GM12878 (cell line): ENCODE results near the gene MIEF1. TPM values are rescaled to one million over a fixed set of nuclear protein-coding genes. Genes with fewer than 3 reads are reported as not detected.

Source experiments
- BRCA1 ChIP-seq: IDR thresholded peaks from 2 replicates; pipeline ENCODE4 v1.6.1; 2011; ENCODE audit warnings: low read depth, low read length, improper control_type of control experiment
- CBFB ChIP-seq: IDR thresholded peaks from 2 replicates; pipeline ENCODE4 v1.6.1; 2016; ENCODE audit warnings: antibody characterized with exemption, low read depth
- CHD4 ChIP-seq: fragments of 200-600 bp; sonication (generic); IDR thresholded peaks from 2 replicates; pipeline ENCODE4 v1.6.1; 2016; ENCODE audit warnings: mild to moderate bottlenecking
- DPF2 ChIP-seq: fragments of 450-650 bp; IDR thresholded peaks from 2 replicates; pipeline ENCODE4 v1.6.1; 2017; ENCODE audit warnings: mild to moderate bottlenecking
- EGR1 ChIP-seq, 2 experiments: IDR thresholded peaks; 1 replicate in 1 of 2; 2 replicates in 1 of 2; pipeline ENCODE4 v1.6.1; 2011 to 2012; ENCODE audit warnings: low read depth in 2 of 2, low read length in 2 of 2, borderline replicate concordance in 1 of 2, mild to moderate bottlenecking in 1 of 2, moderate library complexity in 1 of 2
- ETV6 ChIP-seq, 2 experiments: fragments of 450-650 bp in 1 of 2; IDR thresholded peaks in 1 of 2; conservative IDR thresholded peaks in 1 of 2; 2 replicates each; pipeline ENCODE4 v1.6.1; 2014; ENCODE audit warnings: antibody characterized with exemption in 1 of 2, borderline replicate concordance in 1 of 2, low read depth in 1 of 2, mild to moderate bottlenecking in 1 of 2, moderate library complexity in 1 of 2
- HDAC6 ChIP-seq: fragments of 200-600 bp; sonication (generic); IDR thresholded peaks from one replicate; pipeline ENCODE4 v1.8.0; 2017; ENCODE audit warnings: antibody characterized with exemption; ENCODE audit not compliant: unreplicated experiment
- KLF5 ChIP-seq: fragments of 450-650 bp; IDR thresholded peaks from 2 replicates; pipeline ENCODE4 v1.6.1; 2014; ENCODE audit warnings: mild to moderate bottlenecking; ENCODE audit not compliant: partially characterized antibody
- MYB ChIP-seq: fragments of 150-350 bp; IDR thresholded peaks from 2 replicates; pipeline ENCODE4 v1.6.1; 2014; ENCODE audit warnings: mild to moderate bottlenecking, low read depth, low read length, borderline replicate concordance
- POLR2AphosphoS5 ChIP-seq: IDR thresholded peaks from 2 replicates; pipeline ENCODE4 v1.6.1; 2011; ENCODE audit warnings: mild to moderate bottlenecking, low read length, inconsistent platforms
- POU2F2 ChIP-seq: IDR thresholded peaks from 3 replicates; pipeline ENCODE4 v1.6.1; 2011; ENCODE audit warnings: low read depth, mild to moderate bottlenecking, low read length, borderline replicate concordance
- RELB ChIP-seq: fragments of 450-650 bp; IDR thresholded peaks from 2 replicates; pipeline ENCODE4 v1.6.1; 2017; ENCODE audit warnings: low read depth, mild to moderate bottlenecking, moderate library complexity
- SMARCA5 ChIP-seq: fragments of 450-650 bp; IDR thresholded peaks from 2 replicates; pipeline ENCODE4 v1.6.1; 2017; ENCODE audit warnings: mild to moderate bottlenecking
- TCF12 ChIP-seq: IDR thresholded peaks from 2 replicates; pipeline ENCODE4 v1.6.1; 2011; ENCODE audit warnings: low read depth, mild to moderate bottlenecking, low read length
- WRNIP1 ChIP-seq: IDR thresholded peaks from 2 replicates; pipeline ENCODE4 v1.6.1; 2011; ENCODE audit warnings: low read depth, low read length, improper control_type of control experiment, borderline replicate concordance
- YY1 ChIP-seq: IDR thresholded peaks from 2 replicates; pipeline ENCODE4 v1.6.1; 2011; ENCODE audit warnings: low read depth, mild to moderate bottlenecking, low read length
- ZBTB33 ChIP-seq: fragments of 450-650 bp; IDR thresholded peaks from 2 replicates; pipeline ENCODE4 v1.6.1; 2017; ENCODE audit warnings: mild to moderate bottlenecking
- ZNF217 ChIP-seq: fragments of 450-650 bp; IDR thresholded peaks from 2 replicates; pipeline ENCODE4 v1.6.1; 2017; ENCODE audit warnings: antibody characterized with exemption, mild to moderate bottlenecking
- polyA plus RNA-seq, 11 experiments: library from polyadenylated mRNA; depleted of rRNA in 4 of 11; unstranded in 6 of 11; stranded (reverse) in 5 of 11; fragments of >200 nt; fragmentation: Nextera tagmentation in 4 of 11; fragmentation: Illumina TruSeq in 1 of 11; extraction: Ambion mirVana in 4 of 11; extraction: Trizol in 1 of 11; gene quantifications; 1 replicate in 1 of 11; 2 replicates in 10 of 11; pipeline versions ENCODE4 v1.2.1 to v1.2.3, GENCODE V29; 2011 to 2016; ENCODE audit warnings: inconsistent platforms in 2 of 11, missing spikeins in 2 of 11, low read depth in 1 of 11
- total RNA-seq, 4 experiments: library from RNA; depleted of rRNA in 3 of 4; stranded (reverse); fragments of >200 nt in 3 of 4; fragmentation: Illumina TruSeq in 1 of 4; extraction: Trizol in 1 of 4; gene quantifications; 2 replicates each; pipeline versions ENCODE4 v1.2.1 to v1.2.3, GENCODE V29; 2013 to 2021
- TF ChIP-seq, protein P1 (sequence below): IDR thresholded peaks from 2 replicates; pipeline ENCODE4 v1.6.1; 2012; ENCODE audit warnings: low read depth, low read length, improper control_type of control experiment
- TF ChIP-seq, protein P2 (sequence below): fragments of 450-650 bp; IDR thresholded peaks from 2 replicates; pipeline ENCODE4 v1.6.1; 2018; ENCODE audit warnings: mild to moderate bottlenecking, low read depth, moderate library complexity; ENCODE audit not compliant: partially characterized antibody
- TF ChIP-seq, protein P3 (sequence below): IDR thresholded peaks from 2 replicates; pipeline ENCODE4 v1.6.1; 2011; ENCODE audit warnings: mild to moderate bottlenecking, low read depth, low read length, moderate library complexity; ENCODE audit not compliant: insufficient replicate concordance

MIEF1 gene
- total and polyA plus RNA-seq, 10 of the 15 experiments (the other 5 are each of a cell fraction or from before 2014, with no cell fraction given): 12.4 to 52.3 (median 29.3) TPM

DNA sequence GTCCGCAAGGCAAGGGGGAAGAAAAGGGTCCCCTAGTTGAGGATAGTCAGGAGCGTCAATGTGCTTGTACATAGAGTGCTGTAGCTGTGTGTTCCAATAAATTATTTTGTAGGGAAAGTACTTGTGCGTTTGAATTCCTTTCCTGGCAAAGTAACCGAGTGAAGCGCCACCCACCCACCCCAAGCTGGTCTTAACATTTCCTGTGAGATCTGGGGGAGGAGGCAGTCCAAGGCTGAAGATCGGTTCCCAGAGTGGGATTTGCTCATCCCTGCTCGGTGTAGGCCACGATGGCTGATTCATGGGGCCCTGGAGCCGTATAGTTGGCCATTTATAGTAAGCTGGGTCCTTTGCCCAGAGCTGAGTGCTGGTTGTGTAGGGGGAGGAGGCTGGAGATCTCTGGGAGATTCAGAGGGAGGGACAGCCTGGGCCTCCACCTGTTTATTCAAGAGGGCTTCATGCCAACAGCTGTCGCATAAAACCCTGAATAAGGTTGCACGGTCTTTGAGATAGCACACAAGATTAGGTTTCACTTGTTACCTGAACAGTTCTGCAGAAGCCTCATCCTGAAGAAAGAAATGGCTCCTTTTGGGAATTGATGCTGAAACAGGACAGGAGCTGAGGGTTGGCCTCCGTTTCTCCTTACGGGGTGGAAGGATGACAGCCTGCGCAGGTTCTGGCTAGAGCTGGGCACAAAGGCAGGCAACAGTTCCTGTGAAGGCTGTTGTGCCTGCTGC lies 20.6 kb downstream of the MIEF1 start (continued):
- TF ChIP-seq, protein P1, sequence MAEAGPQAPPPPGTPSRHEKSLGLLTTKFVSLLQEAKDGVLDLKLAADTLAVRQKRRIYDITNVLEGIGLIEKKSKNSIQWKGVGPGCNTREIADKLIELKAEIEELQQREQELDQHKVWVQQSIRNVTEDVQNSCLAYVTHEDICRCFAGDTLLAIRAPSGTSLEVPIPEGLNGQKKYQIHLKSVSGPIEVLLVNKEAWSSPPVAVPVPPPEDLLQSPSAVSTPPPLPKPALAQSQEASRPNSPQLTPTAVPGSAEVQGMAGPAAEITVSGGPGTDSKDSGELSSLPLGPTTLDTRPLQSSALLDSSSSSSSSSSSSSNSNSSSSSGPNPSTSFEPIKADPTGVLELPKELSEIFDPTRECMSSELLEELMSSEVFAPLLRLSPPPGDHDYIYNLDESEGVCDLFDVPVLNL: no peak
- TF ChIP-seq, protein P2, sequence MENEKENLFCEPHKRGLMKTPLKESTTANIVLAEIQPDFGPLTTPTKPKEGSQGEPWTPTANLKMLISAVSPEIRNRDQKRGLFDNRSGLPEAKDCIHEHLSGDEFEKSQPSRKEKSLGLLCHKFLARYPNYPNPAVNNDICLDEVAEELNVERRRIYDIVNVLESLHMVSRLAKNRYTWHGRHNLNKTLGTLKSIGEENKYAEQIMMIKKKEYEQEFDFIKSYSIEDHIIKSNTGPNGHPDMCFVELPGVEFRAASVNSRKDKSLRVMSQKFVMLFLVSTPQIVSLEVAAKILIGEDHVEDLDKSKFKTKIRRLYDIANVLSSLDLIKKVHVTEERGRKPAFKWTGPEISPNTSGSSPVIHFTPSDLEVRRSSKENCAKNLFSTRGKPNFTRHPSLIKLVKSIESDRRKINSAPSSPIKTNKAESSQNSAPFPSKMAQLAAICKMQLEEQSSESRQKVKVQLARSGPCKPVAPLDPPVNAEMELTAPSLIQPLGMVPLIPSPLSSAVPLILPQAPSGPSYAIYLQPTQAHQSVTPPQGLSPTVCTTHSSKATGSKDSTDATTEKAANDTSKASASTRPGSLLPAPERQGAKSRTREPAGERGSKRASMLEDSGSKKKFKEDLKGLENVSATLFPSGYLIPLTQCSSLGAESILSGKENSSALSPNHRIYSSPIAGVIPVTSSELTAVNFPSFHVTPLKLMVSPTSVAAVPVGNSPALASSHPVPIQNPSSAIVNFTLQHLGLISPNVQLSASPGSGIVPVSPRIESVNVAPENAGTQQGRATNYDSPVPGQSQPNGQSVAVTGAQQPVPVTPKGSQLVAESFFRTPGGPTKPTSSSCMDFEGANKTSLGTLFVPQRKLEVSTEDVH: peak; percentile 88
- TF ChIP-seq BRCA1 (no peak), CHD4 (no peak), DPF2 (0 out of 2 replicates have a peak, but pooled peaks have one; percentile 29), CBFB (peak; percentile 92), HDAC6 (peak; percentile 54), RELB (0 out of 2 replicates have a peak, but pooled peaks have one; percentile 36), MYB (no peak; the same call in 1 of the 2 replicates), TCF12 (0 out of 2 replicates have a peak, but pooled peaks have one; percentile 46), POLR2AphosphoS5 (peak; percentile 97), YY1 (peak; percentile 31; the same call in 1 of the 2 replicates), ZBTB33 (no peak), ZNF217 (no peak), EGR1 (IDR thresholded peaks at IDR 0.05; ENCODE audit: borderline replicate concordance in 1 of 2, low read depth in 2 of 2, low read length in 2 of 2) (0 out of 3 replicates have a peak, but pooled peaks of 1 of the 2 experiments have one; percentile 4), POU2F2 (peak; percentile 70), WRNIP1 (no peak), KLF5 (no peak), ETV6 (conservative IDR thresholded peaks at IDR 0.05 in 1 of 2, IDR thresholded peaks at IDR 0.05 in 1 of 2; ENCODE audit: borderline replicate concordance in 1 of 2, low read depth in 1 of 2) (no peak), SMARCA5 (no peak)
- TF ChIP-seq, protein P3, sequence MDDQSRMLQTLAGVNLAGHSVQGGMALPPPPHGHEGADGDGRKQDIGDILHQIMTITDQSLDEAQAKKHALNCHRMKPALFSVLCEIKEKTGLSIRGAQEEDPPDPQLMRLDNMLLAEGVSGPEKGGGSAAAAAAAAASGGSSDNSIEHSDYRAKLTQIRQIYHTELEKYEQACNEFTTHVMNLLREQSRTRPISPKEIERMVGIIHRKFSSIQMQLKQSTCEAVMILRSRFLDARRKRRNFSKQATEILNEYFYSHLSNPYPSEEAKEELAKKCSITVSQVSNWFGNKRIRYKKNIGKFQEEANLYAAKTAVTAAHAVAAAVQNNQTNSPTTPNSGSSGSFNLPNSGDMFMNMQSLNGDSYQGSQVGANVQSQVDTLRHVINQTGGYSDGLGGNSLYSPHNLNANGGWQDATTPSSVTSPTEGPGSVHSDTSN: no peak
